BJ (cell line): ENCODE data around the gene BRD4. TPM values are rescaled to one million over a fixed set of nuclear protein-coding genes. Genes with fewer than 3 reads are reported as not detected.

Experiments
- CTCF ChIA-PET: fragments of 350-600 bp; formaldehyde crosslinking; extraction: SDS; loops from one replicate; lab custom pipeline; 2021; ENCODE audit warnings: antibody characterized with exemption, inconsistent platforms; lab: Yijun Ruan, JAX
- POLR2A ChIA-PET: fragments of 300-600 bp; sonication (Branson Sonifier 250); formaldehyde crosslinking; extraction: SDS; loops from one replicate; lab custom pipeline; 2021; ENCODE audit warnings: antibody characterized with exemption; lab: Charles Lee
- DNase-seq: peaks from one replicate; pipeline ENCODE4 v3.0.0-alpha.2; 2011; ENCODE audit warnings: low read depth
- H3K27me3 ChIP-seq: 2 replicates; pipeline ENCODE4 v1.6.0; 2011; ENCODE audit warnings: low read length; ENCODE audit not compliant: control insufficient read depth, insufficient read depth
- H3K36me3 ChIP-seq: 2 replicates; pipeline ENCODE4 v1.5.1; 2011; ENCODE audit warnings: low read length; ENCODE audit not compliant: control insufficient read depth, insufficient read depth
- H3K4me3 ChIP-seq: 2 replicates; pipeline ENCODE4 v1.5.1; 2011; ENCODE audit warnings: low read depth, mild to moderate bottlenecking, control low read depth, low read length
- polyA plus RNA-seq: library from polyadenylated mRNA; depleted of rRNA; stranded (reverse); fragments of >200 nt; gene quantifications from 2 replicates; pipeline ENCODE4 v1.2.3, GENCODE V29; 2011
- TF ChIP-seq, protein P1 (sequence below): IDR thresholded peaks from 2 replicates; pipeline ENCODE4 v1.5.1; 2011; ENCODE audit warnings: low read depth, mild to moderate bottlenecking, control low read depth, inconsistent platforms, low read length, moderate library complexity; ENCODE audit not compliant: insufficient read depth

The BRD4 gene
- polyA plus RNA-seq, 1 experiment = 9.5 TPM

DNA sequence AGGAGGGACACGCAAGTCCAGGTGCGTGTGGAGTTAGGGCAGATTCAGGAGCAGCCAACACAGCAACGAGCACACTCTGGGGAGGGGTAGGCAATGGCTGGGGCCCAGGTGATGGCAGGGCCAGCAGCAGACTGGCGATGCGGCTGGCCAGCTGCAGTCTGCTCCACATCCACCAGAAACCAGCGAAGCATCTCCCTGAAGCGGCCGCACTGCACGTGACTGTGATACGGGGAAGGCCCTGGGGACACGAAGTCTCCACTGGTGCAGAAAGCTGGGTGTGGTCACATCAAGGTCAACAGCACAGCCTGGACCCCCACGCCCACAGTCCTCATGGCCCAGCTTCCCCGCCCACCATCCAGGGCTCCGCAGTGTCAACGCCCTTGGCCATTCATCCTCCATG is 78.8 kb downstream of the BRD4 start:
- ChIA-PET POLR2A (no interaction called here), CTCF (interaction anchor here (1.7 to 3.4 kb wide), 4 partner anchors 10 to 76 kb away, joined by 4 to 21 read pairs (median 12); no protein-coding TSS in a partner anchor)
- Histone ChIP-seq H3K36me3 (peaks cover 62% of the 10 kb centered on the region), H3K4me3 (no peak overlapping the region), H3K27me3 (no peaks in the 10 kb centered on the region)
- DNase-seq = no peak
- TF ChIP-seq, protein P1, sequence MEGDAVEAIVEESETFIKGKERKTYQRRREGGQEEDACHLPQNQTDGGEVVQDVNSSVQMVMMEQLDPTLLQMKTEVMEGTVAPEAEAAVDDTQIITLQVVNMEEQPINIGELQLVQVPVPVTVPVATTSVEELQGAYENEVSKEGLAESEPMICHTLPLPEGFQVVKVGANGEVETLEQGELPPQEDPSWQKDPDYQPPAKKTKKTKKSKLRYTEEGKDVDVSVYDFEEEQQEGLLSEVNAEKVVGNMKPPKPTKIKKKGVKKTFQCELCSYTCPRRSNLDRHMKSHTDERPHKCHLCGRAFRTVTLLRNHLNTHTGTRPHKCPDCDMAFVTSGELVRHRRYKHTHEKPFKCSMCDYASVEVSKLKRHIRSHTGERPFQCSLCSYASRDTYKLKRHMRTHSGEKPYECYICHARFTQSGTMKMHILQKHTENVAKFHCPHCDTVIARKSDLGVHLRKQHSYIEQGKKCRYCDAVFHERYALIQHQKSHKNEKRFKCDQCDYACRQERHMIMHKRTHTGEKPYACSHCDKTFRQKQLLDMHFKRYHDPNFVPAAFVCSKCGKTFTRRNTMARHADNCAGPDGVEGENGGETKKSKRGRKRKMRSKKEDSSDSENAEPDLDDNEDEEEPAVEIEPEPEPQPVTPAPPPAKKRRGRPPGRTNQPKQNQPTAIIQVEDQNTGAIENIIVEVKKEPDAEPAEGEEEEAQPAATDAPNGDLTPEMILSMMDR = no peak

DNA sequence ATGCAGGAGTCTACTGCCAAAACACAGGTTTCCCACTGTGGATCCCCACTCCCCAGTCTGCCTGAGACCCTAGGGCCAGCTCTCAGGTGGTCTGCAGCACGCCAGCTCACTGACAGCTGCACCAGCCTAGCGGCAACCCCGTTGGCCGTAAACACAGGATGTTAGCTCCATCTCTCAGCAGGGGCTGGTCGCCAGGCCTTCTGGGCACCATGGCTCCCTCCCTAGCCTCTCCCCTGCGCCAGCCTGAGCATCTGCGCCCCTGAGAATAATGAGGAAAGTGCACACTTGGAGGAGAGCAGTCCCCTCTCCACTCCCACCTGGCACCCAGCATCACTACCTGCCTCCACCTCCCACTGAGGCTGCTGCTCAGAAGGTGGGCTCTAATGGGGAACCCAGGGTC is 79.3 kb downstream of the BRD4 start:
- Histone ChIP-seq H3K4me3 (no peak overlapping the region), H3K27me3 (no peaks in the 10 kb centered on the region), H3K36me3 (peaks cover 59% of the 10 kb centered on the region)
- CTCF ChIA-PET = interaction anchor here (0.6 to 3.4 kb wide), 6 partner anchors 10 to 84 kb away, joined by 3 to 21 read pairs (median 4); no protein-coding TSS in a partner anchor
- TF ChIP-seq, protein P1 = no peak
- POLR2A ChIA-PET = no interaction called here
- no peak for DNase-seq

DNA sequence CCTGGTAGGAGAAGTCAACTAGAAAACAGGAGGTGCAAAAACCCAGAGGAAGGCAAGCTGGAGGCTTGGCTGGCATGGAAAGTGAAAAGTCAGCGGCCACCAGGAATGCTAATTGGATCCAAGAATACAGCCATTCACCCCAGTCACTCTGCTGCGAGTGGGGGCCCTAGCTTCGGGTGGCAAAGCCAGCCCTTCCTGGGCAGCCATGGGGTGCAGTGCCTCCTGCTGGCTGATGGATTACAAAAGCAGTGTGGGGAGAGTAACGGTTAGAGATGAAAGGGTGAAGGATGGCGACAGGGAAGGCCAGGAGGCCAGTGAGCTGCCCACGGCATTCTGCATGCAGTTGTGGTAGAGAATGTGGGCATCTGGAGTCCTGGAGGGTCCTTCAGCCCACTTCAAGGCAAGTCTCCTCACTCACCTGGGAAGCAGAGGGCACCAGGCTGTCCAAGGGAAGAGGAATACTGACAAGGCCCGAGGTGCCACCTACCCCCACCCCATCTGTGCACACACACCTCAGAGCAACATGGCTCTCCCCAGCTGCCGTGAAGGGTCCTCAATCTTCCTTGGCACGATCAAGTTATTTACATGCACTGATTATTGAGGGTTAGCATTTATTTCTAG is 79.8 kb downstream of the BRD4 start:
- POLR2A ChIA-PET = no interaction called here
- no peak overlapping the region for H3K4me3 ChIP-seq
- H3K36me3 ChIP-seq = peaks cover 56% of the 10 kb centered on the region
- no peaks in the 10 kb centered on the region for H3K27me3 ChIP-seq
- DNase-seq = no peak
- TF ChIP-seq, protein P1 = peak; percentile 58
- CTCF ChIA-PET = interaction anchor here (0.6 to 3.4 kb wide), 24 partner anchors 8 to 228 kb away, joined by 3 to 21 read pairs (median 4); partner anchors contain the start of gene NOTCH3

DNA sequence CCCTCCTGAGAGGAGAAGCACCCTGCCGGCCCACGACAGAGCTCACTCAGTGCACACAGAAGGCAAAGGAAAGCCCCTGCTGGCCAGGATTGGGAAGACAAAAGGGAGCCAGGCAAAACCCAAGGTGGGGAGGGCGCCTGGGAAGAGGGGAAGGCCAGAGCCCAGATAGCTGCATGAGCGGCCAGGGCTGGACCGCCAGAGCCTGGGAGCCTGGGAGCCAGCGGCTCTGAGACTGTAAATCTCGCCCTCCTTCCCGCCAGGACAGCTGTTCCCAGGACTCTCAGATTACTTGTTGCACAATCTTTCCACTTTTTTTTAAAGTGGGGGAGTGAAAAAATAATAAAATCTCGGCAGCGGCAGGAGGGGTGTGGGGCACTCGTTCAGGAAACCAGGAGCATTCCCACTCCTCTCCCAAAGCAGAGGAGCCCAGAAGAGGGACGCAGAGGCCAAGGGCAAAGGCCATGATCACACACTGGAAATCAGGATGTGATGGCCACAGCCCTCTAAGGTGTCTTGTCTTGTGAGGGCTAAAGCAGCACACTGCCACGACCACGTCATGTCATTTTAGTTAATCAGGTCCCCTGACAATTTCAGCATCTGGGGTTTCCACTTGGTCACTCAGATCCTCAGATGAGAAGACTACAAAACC is 80.5 kb downstream of the BRD4 start:
- Histone ChIP-seq H3K4me3 (no peak overlapping the region), H3K36me3 (peaks cover 50% of the 10 kb centered on the region), H3K27me3 (no peaks in the 10 kb centered on the region)
- CTCF ChIA-PET = interaction anchor here (0.7 to 3.4 kb wide), 25 partner anchors 9 to 473 kb away, joined by 3 to 21 read pairs (median 4); partner anchors contain the start of genes AKAP8L and NOTCH3
- peak; percentile 75 for DNase-seq
- POLR2A ChIA-PET = interaction anchor here (0.6 to 1.3 kb wide), 3 partner anchors 66 to 145 kb away, joined by 6 to 7 read pairs (median 7); no protein-coding TSS in a partner anchor
- TF ChIP-seq, protein P1 = peak; percentile 60
